ENCODE measurements around the gene TSR3. TPM values are rescaled to one million over a fixed set of nuclear protein-coding genes. Genes with fewer than 3 reads are reported as not detected.

TSR3 gene
- total and polyA plus RNA-seq, 8 donors = 9.3 to 441 (median 65.0) TPM

DNA sequence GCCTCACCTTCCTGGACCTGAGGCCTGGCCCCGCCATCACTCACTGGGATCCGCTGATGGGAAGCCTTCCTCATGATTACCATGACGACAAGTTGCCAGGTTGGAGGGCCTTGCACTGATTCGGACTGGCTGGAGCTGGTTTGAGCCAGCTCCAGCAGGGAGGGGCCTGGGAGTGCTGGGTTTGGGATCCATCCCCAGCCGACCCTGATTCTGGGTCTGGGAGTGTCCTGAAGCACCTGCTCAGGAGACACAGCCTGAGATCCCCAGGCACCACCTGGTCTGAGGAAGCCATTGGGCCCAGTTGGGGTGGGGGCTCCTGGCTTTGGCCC is 24.1 kb downstream of the TSR3 start:
- Histone ChIP-seq H3K27ac (no peak overlapping the region), H3K36me3 (peaks cover 24 to 54% (median 44%) of the 10 kb centered on the region in 4 donors), H3K4me3 (no peak overlapping the region), H3K9me3 (peaks cover 0 to 8% (median 6%) of the 10 kb centered on the region in 4 donors), H3K27me3 (peaks cover 0 to 28% (median 15%) of the 10 kb centered on the region in 3 donors), H3K4me1 (peaks cover 17 to 18% (median 17%) of the 10 kb centered on the region in 4 donors)
- intact Hi-C loops (cut with DNase I; ENCODE audit: low total_unique reads) = no loop called here
- TF ChIP-seq POLR2AphosphoS5 (IDR thresholded peaks at IDR 0.05) = no peak
- TF ChIP-seq, protein P1, sequence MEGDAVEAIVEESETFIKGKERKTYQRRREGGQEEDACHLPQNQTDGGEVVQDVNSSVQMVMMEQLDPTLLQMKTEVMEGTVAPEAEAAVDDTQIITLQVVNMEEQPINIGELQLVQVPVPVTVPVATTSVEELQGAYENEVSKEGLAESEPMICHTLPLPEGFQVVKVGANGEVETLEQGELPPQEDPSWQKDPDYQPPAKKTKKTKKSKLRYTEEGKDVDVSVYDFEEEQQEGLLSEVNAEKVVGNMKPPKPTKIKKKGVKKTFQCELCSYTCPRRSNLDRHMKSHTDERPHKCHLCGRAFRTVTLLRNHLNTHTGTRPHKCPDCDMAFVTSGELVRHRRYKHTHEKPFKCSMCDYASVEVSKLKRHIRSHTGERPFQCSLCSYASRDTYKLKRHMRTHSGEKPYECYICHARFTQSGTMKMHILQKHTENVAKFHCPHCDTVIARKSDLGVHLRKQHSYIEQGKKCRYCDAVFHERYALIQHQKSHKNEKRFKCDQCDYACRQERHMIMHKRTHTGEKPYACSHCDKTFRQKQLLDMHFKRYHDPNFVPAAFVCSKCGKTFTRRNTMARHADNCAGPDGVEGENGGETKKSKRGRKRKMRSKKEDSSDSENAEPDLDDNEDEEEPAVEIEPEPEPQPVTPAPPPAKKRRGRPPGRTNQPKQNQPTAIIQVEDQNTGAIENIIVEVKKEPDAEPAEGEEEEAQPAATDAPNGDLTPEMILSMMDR (IDR thresholded peaks at IDR 0.05) = no peak
- no peak for TF ChIP-seq POLR2A (IDR thresholded peaks at IDR 0.05)
- TF ChIP-seq EP300 (IDR thresholded peaks at IDR 0.05) = no peak
- no peak for DNase-seq
- 30 to 72% (median 60%) methylated on average over 2 to 5 of the region's 5 CpGs for WGBS, 5 donors

DNA sequence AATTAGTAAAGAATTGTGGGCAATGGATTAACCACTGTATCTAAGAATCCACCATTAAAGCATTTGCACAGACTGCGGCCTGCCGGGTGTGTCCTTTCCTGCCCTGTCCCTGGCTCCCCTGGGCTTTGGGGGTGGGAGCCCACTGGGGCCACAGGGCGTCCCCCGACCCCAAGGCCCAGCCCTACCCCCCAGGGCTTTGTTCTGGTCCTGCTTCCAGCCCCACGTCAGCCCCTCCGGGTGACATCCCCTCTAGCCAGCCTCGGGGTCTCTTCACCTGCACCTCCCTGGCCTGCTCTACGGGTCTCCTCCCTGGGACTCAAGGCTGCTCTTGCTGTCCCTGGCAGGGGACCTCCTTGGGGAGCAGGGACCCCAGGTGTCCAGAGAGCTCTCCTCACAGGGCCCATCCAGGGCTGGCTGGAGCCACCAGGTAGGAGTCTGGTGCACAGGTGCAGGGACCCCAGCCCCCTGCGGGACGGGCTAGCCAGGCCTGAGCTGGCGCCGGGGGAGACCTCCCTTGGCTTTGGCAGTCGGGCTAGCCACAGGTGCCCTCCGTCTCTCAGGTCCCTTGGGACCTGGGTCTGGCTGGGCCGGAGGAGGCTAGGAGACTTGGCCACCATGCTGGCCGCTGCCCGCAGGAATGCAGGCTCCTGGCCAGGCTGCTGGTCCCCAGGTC is 24.6 kb downstream of the TSR3 start:
- H3K36me3 ChIP-seq = peaks cover 24 to 59% (median 49%) of the 10 kb centered on the region in 4 donors
- TF ChIP-seq, protein P1 (IDR thresholded peaks at IDR 0.05) = no peak
- TF ChIP-seq POLR2AphosphoS5 (IDR thresholded peaks at IDR 0.05) = no peak
- no peak for TF ChIP-seq POLR2A (IDR thresholded peaks at IDR 0.05)
- no peak for TF ChIP-seq EP300 (IDR thresholded peaks at IDR 0.05)
- H3K4me3 ChIP-seq = no peak overlapping the region
- peaks cover 0 to 23% (median 10%) of the 10 kb centered on the region in 3 donors for H3K27me3 ChIP-seq
- intact Hi-C loops (cut with DNase I; ENCODE audit: low total_unique reads) = no loop called here
- 74 to 83% (median 77%) methylated on average over 9 to 17 of the region's 17 CpGs for WGBS, 5 donors
- no peak for DNase-seq
- peaks cover 12 to 13% (median 12%) of the 10 kb centered on the region in 4 donors for H3K4me1 ChIP-seq
- peaks cover 0 to 8% (median 6%) of the 10 kb centered on the region in 4 donors for H3K9me3 ChIP-seq
- H3K27ac ChIP-seq = peak overlapping the region in 1 of 5 donors; percentile 26

DNA sequence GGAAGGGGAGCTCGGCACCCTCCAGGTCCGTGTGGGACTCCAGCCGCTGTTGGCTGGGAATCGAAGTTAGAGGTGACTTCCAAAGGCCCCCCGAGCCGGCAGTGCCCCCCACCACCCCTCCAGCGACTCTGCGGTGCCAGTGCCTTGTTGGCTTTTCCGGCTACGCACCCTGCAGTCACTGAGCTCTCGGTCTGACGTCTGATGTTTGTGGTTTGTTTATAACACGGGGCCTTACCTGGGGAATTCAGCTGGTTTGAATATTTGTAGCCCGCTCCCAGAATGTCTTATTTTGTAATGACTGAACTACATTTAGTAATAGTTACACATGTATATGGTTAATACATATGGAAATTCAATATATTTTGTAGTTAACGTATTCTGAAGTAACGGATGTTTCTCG is 25.3 kb downstream of the TSR3 start:
- Histone ChIP-seq H3K4me3 (no peak overlapping the region), H3K27me3 (peaks cover 0 to 16% (median 6%) of the 10 kb centered on the region in 3 donors), H3K9me3 (peaks cover 0 to 8% (median 6%) of the 10 kb centered on the region in 4 donors), H3K27ac (peak overlapping the region in 1 of 5 donors; percentile 42), H3K36me3 (peaks cover 31 to 66% (median 56%) of the 10 kb centered on the region in 4 donors), H3K4me1 (peaks cover 5 to 6% (median 5%) of the 10 kb centered on the region in 4 donors)
- 65 to 76% (median 66%) methylated on average over 13 to 17 of the region's 17 CpGs for WGBS, 5 donors
- TF ChIP-seq POLR2A (IDR thresholded peaks at IDR 0.05) (no peak), EP300 (IDR thresholded peaks at IDR 0.05) (no peak), POLR2AphosphoS5 (IDR thresholded peaks at IDR 0.05) (no peak)
- TF ChIP-seq, protein P1 (IDR thresholded peaks at IDR 0.05) = no peak
- intact Hi-C loops (cut with DNase I; ENCODE audit: low total_unique reads) = no loop called here
- no peak for DNase-seq

- peaks cover 0 to under 1% (median 0%) of the 10 kb centered on the region in 4 donors for H3K4me1 ChIP-seq
- peaks cover 35 to 71% (median 62%) of the 10 kb centered on the region in 4 donors for H3K36me3 ChIP-seq
- 65 to 80% (median 72%) methylated on average over 10 to 20 of the region's 20 CpGs for WGBS, 5 donors
- intact Hi-C loops (cut with DNase I; ENCODE audit: low total_unique reads) = no loop called here
- peak overlapping the region in 1 of 5 donors; percentile 42 for H3K27ac ChIP-seq
- no peak for TF ChIP-seq EP300 (IDR thresholded peaks at IDR 0.05)
- TF ChIP-seq POLR2AphosphoS5 (IDR thresholded peaks at IDR 0.05) = no peak
- TF ChIP-seq POLR2A (IDR thresholded peaks at IDR 0.05) = no peak
- TF ChIP-seq, protein P1 (IDR thresholded peaks at IDR 0.05) = no peak
- H3K9me3 ChIP-seq = peaks cover 0 to 8% (median 6%) of the 10 kb centered on the region in 4 donors
- H3K4me3 ChIP-seq = no peak overlapping the region
- no peak for DNase-seq
- peaks cover 0 to 10% (median under 1%) of the 10 kb centered on the region in 3 donors for H3K27me3 ChIP-seq
Observed at GRCh38 chr16:1325673-1326371, 25.9 kb downstream of the TSR3 start.

Measured in stomach (tissue), 9 donors.